GM23338 (cell line): ENCODE measurements around the gene PIBF1. TPM values are rescaled to one million over a fixed set of nuclear protein-coding genes. Genes with fewer than 3 reads are reported as not detected.

Source experiments
- ATAC-seq: fragments of 200-7000 bp; cut with Tn5 transposase; 3 replicates; pipeline ENCODE4 v1.9.1; 2020
- DNase-seq: peaks from one replicate; pipeline ENCODE4 v3.0.0-alpha.2; 2015; ENCODE audit warnings: low spot score
- H2AFZ ChIP-seq: fragments of 200-600 bp; sonication (generic); 2 replicates; pipeline ENCODE4 v1.8.0; 2016; ENCODE audit warnings: antibody characterized with exemption, mild to moderate bottlenecking, moderate library complexity
- H3F3A ChIP-seq: fragments of 200-600 bp; sonication (generic); replicated peaks from 2 replicates; pipeline ENCODE4 v1.8.0; 2017; ENCODE audit warnings: antibody characterized with exemption, mixed run types, low read depth
- H3K27ac ChIP-seq: fragments of 200-600 bp; sonication (generic); 2 replicates; pipeline ENCODE4 v1.6.1; 2016; ENCODE audit warnings: low read depth
- H3K27me3 ChIP-seq: fragments of 200-600 bp; sonication (generic); 2 replicates; pipeline ENCODE4 v1.8.0; 2016; ENCODE audit warnings: mild to moderate bottlenecking, mixed run types, moderate library complexity; ENCODE audit not compliant: insufficient read depth
- H3K36me3 ChIP-seq: fragments of 200-600 bp; sonication (generic); 2 replicates; pipeline ENCODE4 v1.8.0; 2016; ENCODE audit warnings: mild to moderate bottlenecking; ENCODE audit not compliant: insufficient read depth
- H3K4me1 ChIP-seq: fragments of 200-600 bp; sonication (generic); 2 replicates; pipeline ENCODE4 v1.8.0; 2016; ENCODE audit warnings: mild to moderate bottlenecking, moderate library complexity; ENCODE audit not compliant: insufficient read depth
- H3K4me2 ChIP-seq: fragments of 200-600 bp; sonication (generic); 2 replicates; pipeline ENCODE4 v1.7.1; 2017; ENCODE audit warnings: mixed run types
- H3K4me3 ChIP-seq: fragments of 200-600 bp; sonication (generic); 2 replicates; pipeline ENCODE4 v1.6.1; 2016; ENCODE audit warnings: mixed run types
- H3K79me2 ChIP-seq: fragments of 200-600 bp; sonication (generic); replicated peaks from 2 replicates; pipeline ENCODE4 v1.8.0; 2017; ENCODE audit warnings: mild to moderate bottlenecking; ENCODE audit not compliant: insufficient read depth
- H3K9me2 ChIP-seq: fragments of 200-600 bp; sonication (generic); 2 replicates; pipeline ENCODE4 v1.8.0; 2017; ENCODE audit not compliant: insufficient read depth
- H4K20me1 ChIP-seq: fragments of 200-600 bp; sonication (generic); replicated peaks from 2 replicates; pipeline ENCODE4 v1.8.0; 2017; ENCODE audit warnings: mild to moderate bottlenecking; ENCODE audit not compliant: insufficient read depth
- H3K27ac Mint-ChIP-seq: 2 replicates; pipeline ENCODE4 v1.8.0; 2020; ENCODE audit warnings: inconsistent platforms, mild to moderate bottlenecking, moderate library complexity, mixed read lengths
- H3K27me3 Mint-ChIP-seq: 3 replicates; pipeline ENCODE4 v1.8.0; 2022; ENCODE audit warnings: low read depth, mild to moderate bottlenecking, moderate library complexity, mixed read lengths, inconsistent platforms; ENCODE audit not compliant: insufficient read depth, poor library complexity
- H3K36me3 Mint-ChIP-seq: 3 replicates; pipeline ENCODE4 v1.8.0; 2021; ENCODE audit warnings: low read depth, mild to moderate bottlenecking, inconsistent platforms, moderate library complexity, mixed read lengths
- H3K4me1 Mint-ChIP-seq: 3 replicates; pipeline ENCODE4 v1.8.0; 2020; ENCODE audit warnings: mild to moderate bottlenecking, inconsistent platforms, mixed read lengths
- H3K4me3 Mint-ChIP-seq: 3 replicates; pipeline ENCODE4 v1.8.0; 2021; ENCODE audit warnings: moderate library complexity, mild to moderate bottlenecking, inconsistent platforms, mixed read lengths
- H3K9me3 Mint-ChIP-seq: 3 replicates; pipeline ENCODE4 v1.8.0; 2020; ENCODE audit warnings: moderate library complexity, mild to moderate bottlenecking, inconsistent platforms, mixed read lengths
- CREB1 ChIP-seq: fragments of 250-450 bp; sonication (Bioruptor Pico); IDR thresholded peaks from 2 replicates; pipeline ENCODE4 v1.5.0; 2020; ENCODE audit warnings: low read depth, mild to moderate bottlenecking, moderate library complexity
- ETS1 ChIP-seq: IDR thresholded peaks from 2 replicates; pipeline ENCODE4 v1.6.1; 2016; ENCODE audit warnings: antibody characterized with exemption
- EZH2 ChIP-seq: fragments of 200-600 bp; sonication (generic); IDR thresholded peaks from one replicate; pipeline ENCODE4 v1.8.0; 2017; ENCODE audit warnings: antibody characterized with exemption, mild to moderate bottlenecking, low read depth; ENCODE audit not compliant: unreplicated experiment
- EZH2phosphoT487 ChIP-seq: fragments of 200-600 bp; sonication (generic); IDR thresholded peaks from one replicate; pipeline ENCODE4 v1.8.1; 2018; ENCODE audit warnings: antibody characterized with exemption; ENCODE audit not compliant: unreplicated experiment
- JUNB ChIP-seq: IDR thresholded peaks from one replicate; pipeline ENCODE4 v1.6.1; 2016; ENCODE audit warnings: antibody characterized with exemption; ENCODE audit not compliant: unreplicated experiment
- NANOG ChIP-seq: IDR thresholded peaks from 2 replicates; pipeline ENCODE4 v1.6.1; 2016; ENCODE audit warnings: antibody characterized with exemption, borderline replicate concordance
- REST ChIP-seq: IDR thresholded peaks from one replicate; pipeline ENCODE4 v1.6.1; 2018; ENCODE audit warnings: antibody characterized with exemption; ENCODE audit not compliant: unreplicated experiment
- STAT1 ChIP-seq: IDR thresholded peaks from one replicate; pipeline ENCODE4 v1.6.1; 2016; ENCODE audit warnings: antibody characterized with exemption; ENCODE audit not compliant: unreplicated experiment
- ZNF114 ChIP-seq: fragments of 250-450 bp; sonication (Bioruptor Pico); IDR thresholded peaks from 2 replicates; pipeline ENCODE4 v1.5.0; 2020; ENCODE audit warnings: mild to moderate bottlenecking, moderate library complexity
- ZNF462 ChIP-seq: fragments of 250-450 bp; sonication (Bioruptor Pico); IDR thresholded peaks from 2 replicates; pipeline ENCODE4 v1.5.0; 2020; ENCODE audit warnings: mild to moderate bottlenecking, moderate library complexity
- polyA plus RNA-seq: library from polyadenylated mRNA; unstranded; fragments of >200 nt; fragmentation: Nextera tagmentation; extraction: Ambion mirVana; gene quantifications from 2 replicates; pipeline ENCODE4 v1.2.1, GENCODE V29; 2016
- total RNA-seq: library from RNA; depleted of rRNA; stranded (reverse); fragments of >200 nt; shearing (Covaris generic); gene quantifications from 2 replicates; pipeline ENCODE4 v1.2.3, GENCODE V29; 2014

Gene PIBF1
- total and polyA plus RNA-seq, 2 experiments from 2014 or later = 14.9 to 22.6 TPM

GRCh38 chr13:72891423-72891822, 109.5 kb downstream of the PIBF1 start:
- H3K4me1 ChIP-seq = no peaks in the 10 kb centered on the region
- H3K4me1 Mint-ChIP-seq = no peaks in the 10 kb centered on the region
- no peak overlapping the region for H3K4me3 Mint-ChIP-seq
- no peaks in the 10 kb centered on the region for H4K20me1 ChIP-seq
- H3F3A ChIP-seq = no peaks in the 10 kb centered on the region
- H3K36me3 ChIP-seq = no peaks in the 10 kb centered on the region
- no peak for ATAC-seq
- no peaks in the 10 kb centered on the region for H3K27me3 ChIP-seq
- H3K4me2 ChIP-seq = no peak overlapping the region
- H3K27ac ChIP-seq = no peak overlapping the region
- no peaks in the 10 kb centered on the region for H3K27me3 Mint-ChIP-seq
- no peaks in the 10 kb centered on the region for H3K9me2 ChIP-seq
- H3K4me3 ChIP-seq = no peak overlapping the region
- peaks cover 5% of the 10 kb centered on the region for H3K9me3 Mint-ChIP-seq
- TF ChIP-seq EZH2phosphoT487 = no peak
- TF ChIP-seq JUNB = no peak
- no peak overlapping the region for H2AFZ ChIP-seq
- no peaks in the 10 kb centered on the region for H3K79me2 ChIP-seq
- H3K27ac Mint-ChIP-seq = no peak overlapping the region
- no peak for DNase-seq
- H3K36me3 Mint-ChIP-seq = peaks cover 14% of the 10 kb centered on the region

GRCh38 chr13:72896869-72897268, 114.9 kb downstream of the PIBF1 start:
- Histone ChIP-seq H3K36me3 (no peaks in the 10 kb centered on the region), H3K27me3 (no peaks in the 10 kb centered on the region), H3K79me2 (no peaks in the 10 kb centered on the region), H3F3A (no peaks in the 10 kb centered on the region), H4K20me1 (no peaks in the 10 kb centered on the region; the same call in 1 of the 2 replicates), H2AFZ (no peak overlapping the region), H3K4me1 (no peaks in the 10 kb centered on the region), H3K9me2 (0 out of 2 replicates have a peak, but pooled peaks cover 5% of the 10 kb centered on the region), H3K4me3 (no peak overlapping the region), H3K4me2 (no peak overlapping the region), H3K27ac (no peak overlapping the region)
- Mint-ChIP-seq H3K36me3 (peaks cover 52% of the 10 kb centered on the region), H3K4me1 (no peaks in the 10 kb centered on the region), H3K9me3 (peaks cover 36% of the 10 kb centered on the region), H3K27me3 (peaks cover 2% of the 10 kb centered on the region), H3K27ac (no peak overlapping the region), H3K4me3 (no peak overlapping the region)
- ATAC-seq (no peak), DNase-seq (no peak)
- no peak for TF ChIP-seq EZH2
- no peak for TF ChIP-seq ETS1
- TF ChIP-seq EZH2phosphoT487 = no peak
- no peak for TF ChIP-seq STAT1
- no peak for TF ChIP-seq JUNB
- no peak for TF ChIP-seq ZNF462 (CRISPR knock-in tag)
- TF ChIP-seq REST = no peak
- TF ChIP-seq NANOG = no peak
- TF ChIP-seq ZNF114 (CRISPR knock-in tag) = no peak
- TF ChIP-seq CREB1 (CRISPR knock-in tag) = no peak
